Stimulated activated naive CD8-positive, alpha-beta T cell treated with anti-CD3 and anti-CD28 coated beads, Interleukin-15, Interleukin-2, amounts not matched to agents 100 U/mL and 50 U/mL, for 24 hours (primary cell): ENCODE data around the gene TRAPPC11.
A peak's percentile ranks its signal among the peaks of the same experiment; 100 is the strongest.

Experiments
- ATAC-seq: fragments of 150-1000 bp; cut with Tn5 transposase; one replicate; pipeline ENCODE4 v1.10.0; 2021
- DNase-seq: peaks from one replicate; pipeline ENCODE4 v3.0.0; 2021

TRAPPC11 gene

GRCh38 chr4:183637461-183637860 is 21.6 kb upstream of the TRAPPC11 start:
- ATAC-seq = peak; percentile 80
- no peak for DNase-seq

- DNase-seq = no peak
- ATAC-seq = no peak
Measured at GRCh38 chr4:183638436-183638835, 20.7 kb upstream of the TRAPPC11 start.

GRCh38 chr4:183639291-183639690 is 19.8 kb upstream of the TRAPPC11 start:
- ATAC-seq = no peak
- no peak for DNase-seq

GRCh38 chr4:183645326-183645725 is 13.8 kb upstream of the TRAPPC11 start:
- ATAC-seq = no peak

GRCh38 chr4:183657564-183657963 is 1.5 kb upstream of the TRAPPC11 start:
- DNase-seq = no peak
- ATAC-seq = no peak

More at GRCh38 chr4:183645326-183645725, 13.8 kb upstream of the TRAPPC11 start:
- no peak for DNase-seq

GRCh38 chr4:183658362-183659028 is 598 bp upstream of the TRAPPC11 start:
- ATAC-seq (peak; percentile 24), DNase-seq (peak; percentile 35)

- DNase-seq (no peak), ATAC-seq (no peak)
Measured at GRCh38 chr4:183659872-183660242, 764 bp downstream of the TRAPPC11 start.

- DNase-seq (no peak), ATAC-seq (no peak)
Measured at GRCh38 chr4:183666088-183666487, 7.0 kb downstream of the TRAPPC11 start.

- DNase-seq = no peak
Measured at GRCh38 chr4:183670251-183670650, 11.2 kb downstream of the TRAPPC11 start.

GRCh38 chr4:183670960-183671555 is 12.0 kb downstream of the TRAPPC11 start:
- ATAC-seq = no peak

More at GRCh38 chr4:183670251-183670650, 11.2 kb downstream of the TRAPPC11 start:
- no peak for ATAC-seq

GRCh38 chr4:183674153-183674552 is 15.1 kb downstream of the TRAPPC11 start:
- no peak for ATAC-seq
- no peak for DNase-seq

More at GRCh38 chr4:183670960-183671555, 12.0 kb downstream of the TRAPPC11 start:
- no peak for DNase-seq

GRCh38 chr4:183675625-183676024 is 16.5 kb downstream of the TRAPPC11 start:
- DNase-seq (no peak), ATAC-seq (no peak)

GRCh38 chr4:183681119-183681518 is 22.0 kb downstream of the TRAPPC11 start:
- DNase-seq (no peak), ATAC-seq (no peak)

- no peak for ATAC-seq
- DNase-seq = no peak
Measured at GRCh38 chr4:183686461-183686860, 27.4 kb downstream of the TRAPPC11 start.

GRCh38 chr4:183688216-183688615 is 29.1 kb downstream of the TRAPPC11 start:
- DNase-seq (no peak), ATAC-seq (no peak)

GRCh38 chr4:183691006-183691405 is 31.9 kb downstream of the TRAPPC11 start:
- DNase-seq (no peak), ATAC-seq (no peak)

GRCh38 chr4:183691897-183692296 is 32.8 kb downstream of the TRAPPC11 start:
- ATAC-seq = no peak
- DNase-seq = no peak

- ATAC-seq = no peak
- DNase-seq = no peak
Measured at GRCh38 chr4:183698909-183699308, 39.8 kb downstream of the TRAPPC11 start.

GRCh38 chr4:183700407-183700806 is 41.3 kb downstream of the TRAPPC11 start:
- no peak for DNase-seq
- no peak for ATAC-seq

- ATAC-seq (no peak), DNase-seq (no peak)
Measured at GRCh38 chr4:183702492-183702891, 43.4 kb downstream of the TRAPPC11 start.

GRCh38 chr4:183714626-183715025 is 55.5 kb downstream of the TRAPPC11 start:
- ATAC-seq (no peak), DNase-seq (no peak)

- ATAC-seq (no peak), DNase-seq (no peak)
Measured at GRCh38 chr4:183716302-183716701, 57.2 kb downstream of the TRAPPC11 start.

GRCh38 chr4:183718876-183719275 is 59.8 kb downstream of the TRAPPC11 start:
- ATAC-seq = no peak

More at GRCh38 chr4:183718876-183719275, 59.8 kb downstream of the TRAPPC11 start:
- no peak for DNase-seq
